Measurements from ENCODE around the gene TSEN2. TPM values are rescaled to one million over a fixed set of nuclear protein-coding genes. Genes with fewer than 3 reads are reported as not detected.
A peak's percentile ranks its signal among the peaks of the same experiment; 100 is the strongest.

Gene TSEN2
- total RNA-seq, 1 experiment from 2014 or later, result 22.0 TPM

- no peaks in the 10 kb centered on the region for H3K9me3 ChIP-seq (ENCODE audit: control insufficient read depth, insufficient read depth, low read depth, low read length)
- TF ChIP-seq REST (IDR thresholded peaks at IDR 0.05; ENCODE audit: insufficient read depth in 1 of 2, low read depth in 2 of 2, low read length in 1 of 2) (no peak), SIN3A (IDR thresholded peaks at IDR 0.05; ENCODE audit: borderline replicate concordance, insufficient read depth, low read depth, low read length) (no peak)
- no TSS peak for BruUV-seq (replicated peaks)
- 0 out of 2 replicates have a peak, but pooled peaks have one; percentile 32 for ATAC-seq
- ChIA-PET CTCF (no interaction called here), POLR2A (no interaction called here)
- no peaks in the 10 kb centered on the region for H3K36me3 ChIP-seq (ENCODE audit: control insufficient read depth, insufficient read depth, low read length)
- H3K27me3 ChIP-seq (ENCODE audit: control insufficient read depth, insufficient read depth, low read length), result no peaks in the 10 kb centered on the region
- no peak overlapping the region for H3K4me3 ChIP-seq (ENCODE audit: low read depth in 2 of 2, low read length in 2 of 2)
- peak overlapping the region; percentile 66 for H3K27ac ChIP-seq (ENCODE audit: low read length)
- intact Hi-C loops (cut with micrococcal nuclease; ENCODE audit: unreplicated experiment), result no loop called here
- no peak for DNase-seq (ENCODE audit: low read depth, low spot score)
- no peaks in the 10 kb centered on the region for H3K4me1 ChIP-seq (ENCODE audit: control insufficient read depth, insufficient read depth, low read length)
- in situ Hi-C loops (cut with HindIII; ENCODE audit: low pct_unique_long_range_greater_than_20kb, low sequenced_read_pairs), result no loop called here
Measured at GRCh38 chr3:12461097-12461649, 23.1 kb upstream of the TSEN2 start.

GRCh38 chr3:12462159-12462947 lies 21.9 kb upstream of the TSEN2 start:
- H3K4me3 ChIP-seq (ENCODE audit: low read depth in 2 of 2, low read length in 2 of 2), result no peak overlapping the region
- H3K36me3 ChIP-seq (ENCODE audit: control insufficient read depth, insufficient read depth, low read length), result no peaks in the 10 kb centered on the region
- no peaks in the 10 kb centered on the region for H3K9me3 ChIP-seq (ENCODE audit: control insufficient read depth, insufficient read depth, low read depth, low read length)
- in situ Hi-C loops (cut with HindIII; ENCODE audit: low pct_unique_long_range_greater_than_20kb, low sequenced_read_pairs) (no loop called here), intact Hi-C loops (cut with micrococcal nuclease; ENCODE audit: unreplicated experiment) (no loop called here)
- BruUV-seq (replicated peaks), result no TSS peak
- H3K27me3 ChIP-seq (ENCODE audit: control insufficient read depth, insufficient read depth, low read length), result no peaks in the 10 kb centered on the region
- TF ChIP-seq TCF7L2 (IDR thresholded peaks at IDR 0.05; ENCODE audit: low read depth, low read length), result no peak
- no peak for TF ChIP-seq CTCF (IDR thresholded peaks at IDR 0.05)
- TF ChIP-seq POLR2AphosphoS5 (IDR thresholded peaks at IDR 0.05; ENCODE audit: low read depth, low read length), result no peak
- no peak for TF ChIP-seq SIN3A (IDR thresholded peaks at IDR 0.05; ENCODE audit: borderline replicate concordance, insufficient read depth, low read depth, low read length)
- TF ChIP-seq REST (IDR thresholded peaks at IDR 0.05; ENCODE audit: insufficient read depth in 1 of 2, low read depth in 2 of 2, low read length in 1 of 2), result no peak
- DNase-seq (ENCODE audit: low read depth, low spot score), result no peak
- POLR2A ChIA-PET, result no interaction called here
- ATAC-seq, result peak; percentile 30; the same call in 1 of the 2 replicates
- CTCF ChIA-PET, result no interaction called here
- H3K27ac ChIP-seq (ENCODE audit: low read length), result peak overlapping the region; percentile 66
- H3K4me1 ChIP-seq (ENCODE audit: control insufficient read depth, insufficient read depth, low read length), result no peaks in the 10 kb centered on the region
